ENCODE data around the gene IRS1.

GRCh38 chr2:226783885-226784284, 15.7 kb downstream of the IRS1 start:
- TF ChIP-seq, protein P1, sequence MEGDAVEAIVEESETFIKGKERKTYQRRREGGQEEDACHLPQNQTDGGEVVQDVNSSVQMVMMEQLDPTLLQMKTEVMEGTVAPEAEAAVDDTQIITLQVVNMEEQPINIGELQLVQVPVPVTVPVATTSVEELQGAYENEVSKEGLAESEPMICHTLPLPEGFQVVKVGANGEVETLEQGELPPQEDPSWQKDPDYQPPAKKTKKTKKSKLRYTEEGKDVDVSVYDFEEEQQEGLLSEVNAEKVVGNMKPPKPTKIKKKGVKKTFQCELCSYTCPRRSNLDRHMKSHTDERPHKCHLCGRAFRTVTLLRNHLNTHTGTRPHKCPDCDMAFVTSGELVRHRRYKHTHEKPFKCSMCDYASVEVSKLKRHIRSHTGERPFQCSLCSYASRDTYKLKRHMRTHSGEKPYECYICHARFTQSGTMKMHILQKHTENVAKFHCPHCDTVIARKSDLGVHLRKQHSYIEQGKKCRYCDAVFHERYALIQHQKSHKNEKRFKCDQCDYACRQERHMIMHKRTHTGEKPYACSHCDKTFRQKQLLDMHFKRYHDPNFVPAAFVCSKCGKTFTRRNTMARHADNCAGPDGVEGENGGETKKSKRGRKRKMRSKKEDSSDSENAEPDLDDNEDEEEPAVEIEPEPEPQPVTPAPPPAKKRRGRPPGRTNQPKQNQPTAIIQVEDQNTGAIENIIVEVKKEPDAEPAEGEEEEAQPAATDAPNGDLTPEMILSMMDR (IDR thresholded peaks at IDR 0.05; ENCODE audit: insufficient read depth, low read length, poor library complexity, severe bottlenecking): no peak
- no peak for TF ChIP-seq EZH2phosphoT487 (conservative IDR thresholded peaks at IDR 0.05; ENCODE audit: low read length)

Data from SU-DHL-6 (cell line).